A673 (cell line): Measurements from ENCODE around the gene LRP6. TPM values are rescaled to one million over a fixed set of nuclear protein-coding genes. Genes with fewer than 3 reads are reported as not detected.
A peak's percentile ranks its signal among the peaks of the same experiment; 100 is the strongest.

ENCODE experiments used
- BruUV-seq: library from RNA; stranded (reverse); fragments of 400-500 nt; replicated peaks from 2 replicates; lab custom pipeline; 2021; lab: Mats Ljungman, UMichigan
- CTCF ChIA-PET: fragments of 300-600 bp; sonication (Branson Sonifier 250); formaldehyde crosslinking; loops from one replicate; lab custom pipeline; 2022; ENCODE audit warnings: antibody characterized with exemption; lab: Charles Lee
- POLR2A ChIA-PET: fragments of 300-600 bp; sonication (Branson Sonifier 250); formaldehyde crosslinking; loops from one replicate; lab custom pipeline; 2022; ENCODE audit warnings: antibody characterized with exemption; ENCODE audit not compliant: low non-redundant PET; lab: Charles Lee
- DNase-seq: peaks from one replicate; pipeline ENCODE4 v3.0.0-alpha.2; 2015; ENCODE audit warnings: low spot score
- H3K27ac ChIP-seq: fragments of 200-600 bp; sonication (generic); 2 replicates; pipeline ENCODE4 v1.5.1; 2016; ENCODE audit warnings: mixed run types, low read depth, mild to moderate bottlenecking, mixed read lengths, antibody characterized with exemption, low read length; ENCODE audit not compliant: poor library complexity, severe bottlenecking
- H3K27me3 ChIP-seq: fragments of 200-600 bp; sonication (generic); replicated peaks from 2 replicates; pipeline ENCODE4 v1.6.1; 2017; ENCODE audit warnings: mixed run types, low read depth, mild to moderate bottlenecking, mixed read lengths, antibody characterized with exemption, low read length; ENCODE audit not compliant: insufficient read depth, poor library complexity
- H3K36me3 ChIP-seq: fragments of 200-600 bp; sonication (generic); 2 replicates; pipeline ENCODE4 v1.6.1; 2016; ENCODE audit warnings: mixed run types, mild to moderate bottlenecking, mixed read lengths, antibody characterized with exemption, low read length; ENCODE audit not compliant: insufficient read depth, poor library complexity, severe bottlenecking
- H3K4me1 ChIP-seq: fragments of 200-600 bp; sonication (generic); 2 replicates; pipeline ENCODE4 v1.6.1; 2017; ENCODE audit warnings: mixed run types, mild to moderate bottlenecking, mixed read lengths, antibody characterized with exemption, low read length; ENCODE audit not compliant: insufficient read depth, poor library complexity, severe bottlenecking
- H3K4me3 ChIP-seq: fragments of 200-600 bp; sonication (generic); 2 replicates; pipeline ENCODE4 v1.5.1; 2016; ENCODE audit warnings: low read depth, mixed run types, mild to moderate bottlenecking, mixed read lengths, low read length; ENCODE audit not compliant: poor library complexity, severe bottlenecking
- H3K9me3 ChIP-seq: fragments of 200-600 bp; sonication (generic); 2 replicates; pipeline ENCODE4 v1.6.1; 2016; ENCODE audit warnings: mixed run types, low read depth, mild to moderate bottlenecking, mixed read lengths, antibody characterized with exemption, low read length; ENCODE audit not compliant: poor library complexity, severe bottlenecking
- CTCF ChIP-seq: fragments of 300-800, 200-600 bp; sonication (generic); conservative IDR thresholded peaks from 2 replicates; pipeline ENCODE4 v1.5.1; 2017; ENCODE audit warnings: low read depth, mild to moderate bottlenecking, antibody characterized with exemption, low read length, moderate library complexity, mixed read lengths
- EZH2 ChIP-seq: fragments of 200-600 bp; sonication (generic); IDR thresholded peaks from 2 replicates; pipeline ENCODE4 v1.6.1; 2017; ENCODE audit warnings: borderline replicate concordance, low read depth, mild to moderate bottlenecking, mixed read lengths, antibody characterized with exemption, low read length; ENCODE audit not compliant: poor library complexity, severe bottlenecking
- intact Hi-C: fragments of 100-400 bp; cut with micrococcal nuclease; formaldehyde crosslinking; loops from one replicate; pipeline ENCODE4 v1.10.0; 2022; ENCODE audit not compliant: unreplicated experiment
- total RNA-seq: library from RNA; stranded (reverse); gene quantifications from 2 replicates; pipeline ENCODE4 v1.2.3, GENCODE V29; 2021

The LRP6 gene
- total RNA-seq, 1 experiment from 2014 or later = 97.4 TPM

DNA sequence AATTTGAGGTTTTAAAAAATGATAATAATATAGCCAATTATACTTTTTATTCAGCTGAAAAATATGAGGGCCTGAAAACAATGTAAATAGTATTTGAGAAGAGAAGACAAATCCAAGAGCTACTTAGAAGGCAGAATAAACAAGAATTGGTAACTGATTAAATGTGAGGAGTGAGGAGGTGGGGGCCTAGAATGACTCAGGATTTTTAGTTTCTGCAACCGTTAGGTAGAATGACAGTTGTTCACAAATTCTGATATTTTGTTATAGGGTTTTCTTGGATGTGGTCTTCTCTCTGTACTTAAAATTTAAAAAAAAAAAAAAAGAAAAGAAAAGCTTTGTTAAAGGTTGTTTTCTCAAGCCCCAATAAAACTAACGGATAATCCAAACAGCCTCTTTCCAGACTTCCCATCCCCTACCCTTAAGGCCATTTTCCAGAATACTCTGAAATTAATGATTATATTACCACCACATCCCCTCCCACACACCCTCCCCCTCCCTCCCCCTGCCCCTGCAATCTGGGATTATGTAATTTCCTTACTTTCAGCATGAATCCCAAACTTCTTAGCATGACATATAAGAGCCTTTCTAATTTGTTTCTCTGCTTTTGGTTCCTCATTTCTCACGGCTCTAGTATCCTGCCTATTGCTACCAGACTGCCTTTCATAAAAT is 50.4 kb downstream of the LRP6 start:
- Histone ChIP-seq H3K27me3 (no peaks in the 10 kb centered on the region), H3K36me3 (no peaks in the 10 kb centered on the region), H3K9me3 (no peaks in the 10 kb centered on the region), H3K27ac (peak overlapping the region; percentile 82), H3K4me3 (no peak overlapping the region), H3K4me1 (peaks cover 66% of the 10 kb centered on the region)
- ChIA-PET CTCF (no interaction called here), POLR2A (no interaction called here)
- BruUV-seq = TSS peak; percentile 41
- DNase-seq = peak; percentile 42
- intact Hi-C loops = no loop called here
- TF ChIP-seq EZH2 = no peak
- TF ChIP-seq CTCF = no peak

DNA sequence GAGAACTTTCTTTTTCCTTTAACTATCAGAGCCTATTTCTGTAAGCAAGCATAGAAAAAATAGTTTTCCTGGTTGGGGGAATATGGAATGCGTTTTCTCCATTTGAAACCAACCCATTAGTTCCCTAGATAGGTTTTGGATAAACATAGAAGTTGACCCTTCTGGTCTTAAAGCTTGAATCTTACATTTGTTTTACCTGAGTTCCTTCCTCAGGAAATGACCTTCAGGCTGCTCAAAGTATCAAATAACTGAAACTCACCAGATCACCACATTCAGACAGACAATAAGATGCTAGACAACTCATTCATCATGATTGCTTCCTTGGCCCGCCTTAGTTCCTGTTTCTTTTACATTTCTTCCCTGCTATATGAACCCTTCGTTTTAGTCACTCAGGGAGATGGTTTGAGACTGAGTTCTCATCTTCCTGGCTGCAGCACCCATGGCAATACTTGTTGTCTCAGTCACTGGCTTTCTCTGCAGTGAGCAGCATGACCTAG is 52.2 kb downstream of the LRP6 start:
- Histone ChIP-seq H3K27me3 (no peaks in the 10 kb centered on the region), H3K4me3 (no peak overlapping the region), H3K27ac (peak overlapping the region; percentile 82), H3K36me3 (no peaks in the 10 kb centered on the region), H3K9me3 (no peaks in the 10 kb centered on the region), H3K4me1 (peaks cover 73% of the 10 kb centered on the region)
- BruUV-seq = no TSS peak
- peak; percentile 85 for DNase-seq
- ChIA-PET CTCF (no interaction called here), POLR2A (no interaction called here)
- TF ChIP-seq EZH2 (no peak), CTCF (no peak)
- intact Hi-C loops = no loop called here

- no peak for DNase-seq
- TF ChIP-seq EZH2 (no peak), CTCF (no peak)
- Histone ChIP-seq H3K9me3 (no peaks in the 10 kb centered on the region), H3K4me1 (peaks cover 78% of the 10 kb centered on the region), H3K27ac (peak overlapping the region; percentile 82), H3K27me3 (no peaks in the 10 kb centered on the region), H3K36me3 (no peaks in the 10 kb centered on the region), H3K4me3 (no peak overlapping the region)
- ChIA-PET CTCF (no interaction called here), POLR2A (no interaction called here)
- intact Hi-C loops = no loop called here
- BruUV-seq = no TSS peak
These were observed 52.6 kb downstream of the LRP6 start for GRCh38 chr12:12214201-12214600.
